Natural killer cell treated with Interleukin-12 subunit alpha and Interleukin-12 subunit beta and Interleukin-15 and Interleukin-18, amount 100 ng/mL, for 72 hours (primary cell): ENCODE data around the gene SIGLEC10. TPM values are rescaled to one million over a fixed set of nuclear protein-coding genes. Genes with fewer than 3 reads are reported as not detected.
A peak's percentile ranks its signal among the peaks of the same experiment; 100 is the strongest.
"Not testable (repeated sequence)": the region's sequence is repeated elsewhere in the genome, so short reads cannot be mapped to it uniquely, and the experiment has no call there.

Source experiments
- ATAC-seq, 2 donors: fragments of 150-1000 bp; cut with Tn5 transposase in 1 of 2; sonication (Bioruptor Pico), chemical (Tn5 transposase) in 1 of 2; 2 replicates each; pipeline ENCODE4 v1.10.0; 2021
- DNase-seq: peaks from one replicate; pipeline ENCODE4 v3.0.0; 2022; ENCODE audit warnings: low spot score
- H3K27ac Mint-ChIP-seq, 2 donors: 1 replicate in 1 of 2; 2 replicates in 1 of 2; pipeline ENCODE4 v1.8.0; 2022; ENCODE audit warnings: mixed read lengths in 2 of 2, mild to moderate bottlenecking in 1 of 2, moderate library complexity in 1 of 2
- H3K27me3 Mint-ChIP-seq, 2 donors: 1 replicate in 1 of 2; 2 replicates in 1 of 2; pipeline ENCODE4 v1.8.0; 2022; ENCODE audit warnings: mixed read lengths in 2 of 2
- H3K36me3 Mint-ChIP-seq: one replicate; pipeline ENCODE4 v1.8.0; 2022; ENCODE audit warnings: mixed read lengths
- H3K4me1 Mint-ChIP-seq, 2 donors: 1 replicate in 1 of 2; 2 replicates in 1 of 2; pipeline ENCODE4 v1.8.0; 2022; ENCODE audit warnings: low read depth in 2 of 2, mixed read lengths in 2 of 2, mild to moderate bottlenecking in 1 of 2
- H3K4me3 Mint-ChIP-seq: one replicate; pipeline ENCODE4 v1.8.0; 2022; ENCODE audit warnings: mixed read lengths
- H3K9me3 Mint-ChIP-seq: 2 replicates; pipeline ENCODE4 v1.8.0; 2022; ENCODE audit warnings: mixed read lengths
- total RNA-seq, 2 donors: library from RNA; stranded (reverse); gene quantifications; one replicate each; pipeline ENCODE4 v1.2.3, GENCODE V29; 2022

SIGLEC10 gene, protein sequence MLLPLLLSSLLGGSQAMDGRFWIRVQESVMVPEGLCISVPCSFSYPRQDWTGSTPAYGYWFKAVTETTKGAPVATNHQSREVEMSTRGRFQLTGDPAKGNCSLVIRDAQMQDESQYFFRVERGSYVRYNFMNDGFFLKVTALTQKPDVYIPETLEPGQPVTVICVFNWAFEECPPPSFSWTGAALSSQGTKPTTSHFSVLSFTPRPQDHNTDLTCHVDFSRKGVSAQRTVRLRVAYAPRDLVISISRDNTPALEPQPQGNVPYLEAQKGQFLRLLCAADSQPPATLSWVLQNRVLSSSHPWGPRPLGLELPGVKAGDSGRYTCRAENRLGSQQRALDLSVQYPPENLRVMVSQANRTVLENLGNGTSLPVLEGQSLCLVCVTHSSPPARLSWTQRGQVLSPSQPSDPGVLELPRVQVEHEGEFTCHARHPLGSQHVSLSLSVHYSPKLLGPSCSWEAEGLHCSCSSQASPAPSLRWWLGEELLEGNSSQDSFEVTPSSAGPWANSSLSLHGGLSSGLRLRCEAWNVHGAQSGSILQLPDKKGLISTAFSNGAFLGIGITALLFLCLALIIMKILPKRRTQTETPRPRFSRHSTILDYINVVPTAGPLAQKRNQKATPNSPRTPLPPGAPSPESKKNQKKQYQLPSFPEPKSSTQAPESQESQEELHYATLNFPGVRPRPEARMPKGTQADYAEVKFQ
- 1 to 10 TPM in 1 of 2 donors, under 1 TPM in 1; 0.28 to 1.5 TPM for total RNA-seq

DNA sequence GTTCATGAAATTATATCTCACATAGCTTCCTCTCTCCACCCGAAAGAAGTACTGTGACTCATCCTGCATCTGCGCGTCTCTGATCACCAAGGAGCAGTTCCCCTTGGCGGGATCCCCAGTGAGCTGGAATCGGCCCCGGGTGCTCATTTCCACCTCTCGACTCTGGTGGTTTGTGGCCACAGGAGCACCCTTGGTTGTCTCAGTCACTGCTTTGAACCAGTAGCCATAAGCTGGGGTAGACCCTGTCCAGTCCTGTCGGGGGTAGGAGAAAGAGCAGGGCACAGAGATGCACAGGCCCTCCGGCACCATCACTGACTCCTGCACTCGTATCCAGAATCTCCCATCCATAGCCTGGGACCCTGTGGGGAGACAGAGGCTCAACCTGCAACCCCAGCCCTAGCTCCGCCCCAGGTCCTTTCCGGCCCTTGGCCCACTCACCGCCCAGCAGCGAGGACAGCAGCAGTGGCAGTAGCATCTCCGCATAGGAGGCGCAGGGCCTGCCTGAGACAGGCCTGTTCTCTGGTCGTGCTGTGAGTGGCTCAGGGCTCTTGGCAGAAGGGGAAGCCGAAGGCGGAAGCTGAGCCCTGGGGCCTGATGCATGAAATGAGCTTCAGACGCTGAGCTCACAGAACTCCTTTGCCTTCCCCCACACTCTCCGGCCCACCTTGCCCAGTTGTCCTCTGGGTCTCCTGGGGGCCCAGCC is at the start of gene SIGLEC10:
SIGLEC10 (minus strand) TSS at position 536 of the 703 bp plus-strand sequence; CDS start at position 475, 61 bp downstream.
- peaks cover 16 to 22% of the 10 kb centered on the region in 2 donors for H3K4me1 Mint-ChIP-seq
- H3K36me3 Mint-ChIP-seq = no peaks in the 10 kb centered on the region
- H3K27me3 Mint-ChIP-seq = peaks cover 5 to 9% of the 10 kb centered on the region in 2 donors
- no peak for DNase-seq
- ATAC-seq = peak; percentile 72 to 76
- peak within 1 kb of the TSS; percentile 57 to 74 for H3K27ac Mint-ChIP-seq
- H3K9me3 Mint-ChIP-seq = no peaks in the 10 kb centered on the region
- peak within 1 kb of the TSS; percentile 24 for H3K4me3 Mint-ChIP-seq

DNA sequence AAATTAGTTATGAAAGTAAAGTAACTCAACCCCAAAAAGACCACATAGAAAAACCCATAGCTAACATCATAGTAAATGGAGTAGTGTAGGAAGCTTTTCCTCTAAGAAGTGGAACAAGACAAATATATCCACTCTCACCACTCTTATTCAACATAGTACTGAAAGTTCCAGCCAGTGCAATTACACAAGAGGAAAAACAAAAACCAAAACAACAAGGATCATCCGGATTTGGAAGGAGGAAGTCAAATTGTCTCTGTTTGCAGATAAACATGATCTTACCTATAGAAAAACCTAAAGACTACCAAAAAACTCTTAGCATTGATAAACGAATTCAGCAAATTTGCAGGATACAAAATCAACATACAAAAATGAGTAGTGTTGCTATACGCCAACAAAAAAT is 49.3 kb upstream of the SIGLEC10 start:
- H3K9me3 Mint-ChIP-seq = no peaks in the 10 kb centered on the region
- H3K36me3 Mint-ChIP-seq = no peaks in the 10 kb centered on the region
- H3K27me3 Mint-ChIP-seq = peaks cover 32 to 37% of the 10 kb centered on the region in 2 donors
- ATAC-seq = no peak
- H3K4me3 Mint-ChIP-seq = no peak overlapping the region
- DNase-seq = no peak
- H3K27ac Mint-ChIP-seq = no peak overlapping the region
- peaks cover 9 to 18% of the 10 kb centered on the region in 2 donors for H3K4me1 Mint-ChIP-seq

DNA sequence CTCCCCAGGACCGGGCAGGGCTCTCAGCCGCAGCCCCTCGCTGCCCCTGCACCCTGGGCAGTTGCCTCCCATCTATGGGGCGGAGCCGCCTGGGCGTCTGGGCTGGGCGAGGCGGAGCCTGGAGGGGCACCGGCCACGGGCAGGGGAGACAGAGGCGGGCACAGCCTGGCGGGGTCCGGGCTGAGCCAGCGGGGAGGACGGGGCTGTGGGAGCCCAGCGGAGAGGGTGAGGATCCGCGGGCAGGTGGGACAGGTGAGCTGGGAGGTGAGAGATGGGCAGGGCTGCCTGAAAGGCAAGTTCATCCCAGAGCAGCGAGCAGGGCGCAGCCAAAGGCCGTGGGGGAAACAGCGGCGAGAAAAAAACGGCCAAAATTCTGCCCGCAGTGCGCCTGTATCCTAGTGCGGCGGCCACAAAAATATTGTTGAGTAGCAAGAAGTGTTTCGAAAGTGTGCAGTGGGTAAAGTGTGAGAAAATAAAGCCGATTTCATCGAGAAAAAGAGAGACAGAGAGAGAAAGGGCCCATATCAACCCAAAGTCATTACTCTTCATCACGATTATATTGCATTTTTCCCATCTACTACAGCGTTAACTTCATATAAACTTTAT is 46.6 kb upstream of the SIGLEC10 start:
- not testable (repeated sequence) for H3K9me3 Mint-ChIP-seq, H3K36me3 Mint-ChIP-seq, DNase-seq, H3K27ac Mint-ChIP-seq
- ATAC-seq = peak; percentile 67 to 75
- Mint-ChIP-seq H3K4me3 (peak overlapping the region; percentile 50), H3K27me3 (peaks cover 39 to 44% of the 10 kb centered on the region in 2 donors), H3K4me1 (peaks cover 9 to 27% of the 10 kb centered on the region in 2 donors)

DNA sequence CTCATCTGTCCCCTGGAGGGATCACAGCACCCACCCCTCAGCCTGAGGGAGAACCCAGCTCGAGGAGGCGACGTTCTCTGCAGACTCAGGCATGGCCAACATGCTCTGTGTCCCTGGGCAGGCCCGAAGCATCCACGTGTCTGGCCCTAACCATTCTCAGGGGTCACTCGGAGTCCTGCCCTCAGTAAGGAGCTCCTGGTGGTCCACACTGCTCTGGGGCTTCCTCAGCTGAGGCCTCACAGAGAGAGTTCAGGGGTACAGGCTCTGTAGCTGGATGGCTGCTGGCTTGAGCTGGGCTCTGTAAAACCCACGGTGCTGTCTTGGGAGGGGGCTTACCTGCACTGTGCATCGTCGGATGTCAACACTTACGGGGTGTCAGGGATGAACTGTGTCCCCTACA is 45.2 kb upstream of the SIGLEC10 start:
- Mint-ChIP-seq H3K27me3 (peaks cover 39 to 41% of the 10 kb centered on the region in 2 donors), H3K36me3 (no peaks in the 10 kb centered on the region), H3K9me3 (no peaks in the 10 kb centered on the region), H3K27ac (no peak overlapping the region), H3K4me3 (peak overlapping the region; percentile 50), H3K4me1 (peaks cover 9 to 27% of the 10 kb centered on the region in 2 donors)
- DNase-seq = no peak
- ATAC-seq = no peak

DNA sequence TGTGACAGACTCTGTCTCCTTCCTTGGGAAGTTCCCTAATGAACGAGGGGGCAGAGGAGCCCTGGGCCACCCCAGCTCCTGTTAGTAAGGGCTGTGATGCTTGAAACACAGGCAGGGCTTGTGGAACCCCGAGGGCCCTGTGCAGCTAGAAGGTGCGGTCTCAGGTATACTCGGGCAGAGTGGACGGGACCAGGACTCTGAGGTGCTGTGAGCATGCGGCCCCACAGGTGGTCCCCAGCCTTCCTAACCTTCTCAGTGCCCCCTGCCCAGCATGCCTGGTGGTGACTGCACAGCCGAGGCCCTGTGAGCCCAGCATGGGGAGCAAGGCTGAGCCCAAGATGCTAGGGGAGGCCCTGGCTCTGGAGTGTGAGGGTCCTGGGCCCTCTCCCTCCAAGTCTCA is 44.8 kb upstream of the SIGLEC10 start:
- Mint-ChIP-seq H3K27me3 (peaks cover 37 to 39% of the 10 kb centered on the region in 2 donors), H3K9me3 (no peaks in the 10 kb centered on the region), H3K27ac (no peak overlapping the region), H3K36me3 (no peaks in the 10 kb centered on the region), H3K4me3 (no peak overlapping the region), H3K4me1 (peaks cover 9 to 27% of the 10 kb centered on the region in 2 donors)
- peak; percentile 44 for DNase-seq
- ATAC-seq = no peak

DNA sequence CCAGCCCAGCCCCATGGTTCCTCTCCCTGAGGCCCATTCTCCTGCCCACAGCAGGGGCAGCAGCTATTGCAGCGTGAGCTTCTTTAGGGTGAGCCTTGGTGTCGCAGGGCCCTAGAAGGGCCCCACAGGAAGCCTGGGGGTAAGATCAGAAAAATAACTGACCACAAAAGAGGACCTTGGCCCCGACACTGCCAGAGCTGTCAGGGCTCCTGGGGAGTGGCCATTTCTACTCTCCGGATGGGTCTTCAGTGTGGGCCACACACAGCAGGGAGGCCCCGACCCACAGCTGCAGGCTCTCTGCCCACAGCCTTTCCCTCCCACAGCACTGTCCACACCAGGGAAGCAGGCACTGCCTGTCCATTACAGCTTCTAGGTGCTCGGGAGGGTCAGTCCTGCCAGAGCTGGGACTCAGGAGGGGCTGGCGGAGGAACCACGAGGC is 44.3 kb upstream of the SIGLEC10 start:
- ATAC-seq (peak in 1 of 2 donors; percentile 68), DNase-seq (no peak)
- Mint-ChIP-seq H3K9me3 (no peaks in the 10 kb centered on the region), H3K27me3 (peaks cover 33 to 36% of the 10 kb centered on the region in 2 donors), H3K36me3 (no peaks in the 10 kb centered on the region), H3K4me1 (peaks cover 10 to 27% of the 10 kb centered on the region in 2 donors), H3K27ac (peak overlapping the region in 1 of 2 donors; percentile 43), H3K4me3 (no peak overlapping the region)

DNA sequence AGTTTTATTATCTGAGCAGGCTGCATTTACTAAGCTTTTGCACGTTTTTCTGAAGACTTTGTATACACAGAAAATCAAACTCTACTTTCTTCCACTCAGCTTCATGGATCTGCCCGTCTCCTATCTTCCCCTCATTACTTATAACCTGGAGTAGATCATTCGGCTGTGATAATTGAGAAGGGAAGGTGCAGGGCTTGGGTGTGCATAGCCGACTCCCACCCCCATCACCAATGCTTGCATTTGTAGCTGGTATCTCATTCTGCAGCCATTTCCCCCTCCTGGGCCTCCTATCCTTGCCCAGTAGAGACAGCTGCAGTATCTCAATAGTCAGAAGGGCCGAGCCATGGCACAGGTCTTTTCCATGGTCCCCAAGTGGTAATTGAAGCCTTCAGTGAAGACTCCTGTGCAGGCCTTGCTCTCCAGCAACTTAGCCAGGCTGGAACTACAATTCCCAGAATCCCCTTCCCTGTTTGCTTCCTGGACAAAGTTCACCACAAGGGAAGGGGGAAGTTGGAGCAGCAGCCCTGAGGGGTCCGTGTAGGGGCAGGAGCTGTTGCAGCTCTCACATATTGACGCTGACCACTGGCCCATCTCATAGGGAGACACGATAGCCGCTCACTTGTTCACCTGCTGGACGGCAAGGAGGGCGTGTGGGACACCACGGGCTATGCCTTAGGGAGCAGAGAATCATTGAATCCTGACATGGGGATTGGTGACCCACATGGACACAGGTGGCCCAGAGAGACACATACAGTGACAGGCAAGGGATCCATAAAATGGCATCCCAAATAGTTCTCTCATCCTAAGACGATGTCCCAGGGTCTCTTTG is 42.9 kb upstream of the SIGLEC10 start:
- no peak overlapping the region for H3K4me3 Mint-ChIP-seq
- no peaks in the 10 kb centered on the region for H3K36me3 Mint-ChIP-seq
- DNase-seq = no peak
- peaks cover 13 to 27% of the 10 kb centered on the region in 2 donors for H3K4me1 Mint-ChIP-seq
- no peaks in the 10 kb centered on the region for H3K9me3 Mint-ChIP-seq
- H3K27me3 Mint-ChIP-seq = peaks cover 22 to 25% of the 10 kb centered on the region in 2 donors
- peak overlapping the region in 1 of 2 donors; percentile 35 for H3K27ac Mint-ChIP-seq
- no peak for ATAC-seq

DNA sequence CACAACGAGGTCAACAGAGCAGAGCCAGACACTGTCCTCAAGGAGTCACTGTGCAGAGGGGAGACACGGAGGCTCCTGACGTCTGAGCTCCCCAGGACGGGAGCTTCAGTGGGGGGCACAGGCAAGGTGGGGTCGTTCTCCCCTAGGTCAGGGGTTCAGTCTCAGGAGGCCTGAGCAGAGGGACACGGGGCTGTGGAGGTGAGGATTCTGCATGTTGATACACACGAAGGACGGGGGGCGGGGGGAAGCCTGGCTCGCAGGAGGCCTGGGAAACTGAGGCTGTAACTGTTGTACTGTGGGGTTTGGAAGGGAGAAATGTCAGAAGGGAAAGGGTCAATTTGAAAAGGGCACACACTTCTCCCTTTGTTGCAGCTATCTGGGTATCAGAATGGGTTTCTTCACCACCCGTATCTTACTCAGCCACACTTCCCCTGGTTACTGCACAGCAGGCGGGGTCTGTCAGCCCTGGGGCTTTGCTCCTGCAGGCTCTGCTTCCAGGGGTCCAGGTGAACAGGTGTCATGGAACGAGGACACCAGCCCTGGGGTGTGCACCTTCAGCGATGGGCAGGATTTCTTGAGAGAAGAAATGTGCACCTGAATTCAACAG is 41.6 kb upstream of the SIGLEC10 start:
- Mint-ChIP-seq H3K36me3 (no peaks in the 10 kb centered on the region), H3K4me1 (peaks cover 9 to 19% of the 10 kb centered on the region in 2 donors), H3K27me3 (peaks cover 9 to 19% of the 10 kb centered on the region in 2 donors), H3K9me3 (no peaks in the 10 kb centered on the region), H3K4me3 (no peak overlapping the region), H3K27ac (peak overlapping the region in 1 of 2 donors; percentile 53)
- ATAC-seq (no peak), DNase-seq (peak; percentile 28)

DNA sequence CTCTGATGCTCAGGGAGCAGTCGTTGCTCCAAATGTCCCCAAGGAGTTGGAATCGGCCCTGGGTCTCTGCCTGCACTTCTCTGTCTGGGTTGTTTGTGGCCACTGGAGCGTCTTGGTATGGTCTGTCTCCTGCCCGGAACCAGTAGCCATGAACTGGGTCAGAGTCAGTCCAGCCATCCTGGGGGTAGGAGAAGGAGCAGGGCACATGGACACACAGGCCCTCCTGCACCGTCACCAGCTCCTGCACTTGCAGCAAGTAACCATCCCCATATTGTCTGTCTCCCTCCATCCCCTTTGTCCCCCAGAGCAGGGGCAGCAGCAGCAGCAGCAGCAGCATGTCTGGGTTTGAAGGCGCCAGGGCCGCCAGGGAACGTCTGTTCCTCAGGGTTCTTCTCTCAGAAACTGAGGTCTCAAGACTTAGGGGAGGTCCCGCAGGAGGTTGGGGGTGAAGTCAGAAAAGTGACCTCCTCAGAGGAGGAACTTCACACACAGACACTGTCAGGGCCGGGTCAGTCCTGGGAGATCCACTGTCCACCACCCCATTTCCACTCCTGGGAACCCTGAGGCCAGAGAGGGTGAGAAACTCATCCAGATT is 40.7 kb upstream of the SIGLEC10 start, which contains the start of gene SIGLEC8:
SIGLEC8 (minus strand) TSS at position 404 of the 595 bp plus-strand sequence; CDS start at position 337, 67 bp downstream.
- H3K4me1 Mint-ChIP-seq = peaks cover 12 to 13% of the 10 kb centered on the region in 2 donors
- peak; percentile 52 for DNase-seq
- ATAC-seq = no peak
- H3K27ac Mint-ChIP-seq = peak within 1 kb of the TSS in 1 of 2 donors; percentile 53
- H3K27me3 Mint-ChIP-seq = peaks cover 7 to 23% of the 10 kb centered on the region in 2 donors
- no peaks in the 10 kb centered on the region for H3K9me3 Mint-ChIP-seq
- H3K4me3 Mint-ChIP-seq = no peak within 1 kb of the TSS
- H3K36me3 Mint-ChIP-seq = no peaks in the 10 kb centered on the region

DNA sequence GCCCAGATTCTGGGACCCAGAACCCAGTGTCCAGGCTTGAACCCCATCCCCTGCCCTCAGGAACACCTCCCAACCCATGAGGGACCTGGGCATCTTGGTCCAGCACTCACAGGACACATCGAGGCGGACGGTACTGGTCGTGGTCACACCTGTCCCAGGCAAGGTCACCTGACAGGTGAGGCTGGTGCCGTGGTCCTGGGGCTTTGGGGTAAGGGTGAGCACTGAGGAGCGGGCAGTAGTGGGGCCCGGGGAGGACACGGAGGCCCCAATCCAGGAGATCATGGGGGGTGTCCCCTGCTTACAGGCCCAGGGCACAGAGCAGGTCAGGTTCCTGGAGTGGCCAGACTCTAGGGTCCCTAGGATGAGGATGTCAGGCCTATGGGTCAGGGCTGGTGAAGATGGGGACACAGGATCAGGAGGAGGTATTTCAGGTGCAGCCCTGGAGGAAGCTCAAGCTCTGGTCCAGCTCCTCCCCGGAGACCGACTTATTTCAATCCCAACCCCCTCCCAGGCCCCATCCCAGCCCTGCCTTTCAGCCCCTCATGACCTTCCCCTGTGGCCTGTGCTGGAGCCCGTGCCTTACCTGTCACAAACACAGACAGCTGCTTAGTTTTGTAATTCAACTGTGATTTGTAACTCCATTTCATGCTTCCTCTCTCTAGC is 40.0 kb upstream of the SIGLEC10 start:
- DNase-seq = peak; percentile 57
- no peak overlapping the region for H3K27ac Mint-ChIP-seq
- H3K36me3 Mint-ChIP-seq = no peaks in the 10 kb centered on the region
- ATAC-seq = peak in 1 of 2 donors; percentile 14
- no peaks in the 10 kb centered on the region for H3K9me3 Mint-ChIP-seq
- H3K27me3 Mint-ChIP-seq = peaks cover 7 to 23% of the 10 kb centered on the region in 2 donors
- H3K4me3 Mint-ChIP-seq = no peak overlapping the region
- H3K4me1 Mint-ChIP-seq = peaks cover 8 to 11% of the 10 kb centered on the region in 2 donors

DNA sequence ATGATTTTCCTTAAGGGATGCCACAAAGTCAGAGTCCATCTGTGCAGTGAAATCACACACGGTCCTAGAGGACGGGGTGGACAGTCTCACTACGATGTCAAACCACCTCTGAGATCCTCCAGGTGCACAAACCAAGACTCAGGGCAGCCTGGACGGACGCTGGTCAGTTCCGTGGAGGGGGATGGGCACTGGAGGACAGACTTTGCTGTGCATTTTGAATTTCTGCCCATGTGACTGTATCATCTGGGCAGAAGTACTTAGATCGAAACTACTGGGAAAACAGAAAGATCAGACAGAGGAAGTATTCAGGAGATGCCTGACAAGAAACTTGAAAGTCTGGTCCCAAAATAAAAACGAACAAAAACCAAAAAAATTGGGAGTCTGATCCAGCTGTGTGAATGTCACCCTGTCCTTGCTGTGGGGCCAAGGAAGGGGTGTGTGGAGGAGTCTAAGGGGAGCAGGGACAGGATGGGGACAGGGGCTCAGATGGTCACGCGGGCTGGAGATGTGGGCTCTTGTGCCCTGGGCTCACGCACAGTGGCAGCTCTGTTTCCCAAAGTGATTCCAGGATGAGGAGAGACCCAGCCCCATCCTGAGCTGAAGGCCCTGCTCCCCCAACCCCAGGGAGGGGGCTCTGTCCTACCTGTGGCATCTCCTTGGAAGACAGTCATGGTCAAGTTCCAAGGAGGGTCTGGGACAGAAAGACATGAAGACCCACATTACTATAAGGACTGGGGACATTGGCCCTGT is 39.3 kb upstream of the SIGLEC10 start:
- Mint-ChIP-seq H3K27ac (no peak overlapping the region), H3K36me3 (no peaks in the 10 kb centered on the region)
- DNase-seq = no peak

More for the DNA sequence above, 39.3 kb upstream of the SIGLEC10 start:
- H3K27me3 Mint-ChIP-seq = peaks cover 7 to 27% of the 10 kb centered on the region in 2 donors
- no peak overlapping the region for H3K4me3 Mint-ChIP-seq
- ATAC-seq = no peak
- H3K4me1 Mint-ChIP-seq = peaks cover 8 to 9% of the 10 kb centered on the region in 2 donors
- no peaks in the 10 kb centered on the region for H3K9me3 Mint-ChIP-seq
